NCI-H146 treated with DMSO at 0.1 percent for 48 hours (cell line): ENCODE data around the gene PNPLA3.

Source experiments
- DNase-seq: peaks from one replicate; lab custom pipeline; 2025; ENCODE audit not compliant: unreplicated experiment; lab: John Stamatoyannopoulos, UW

PNPLA3 gene

GRCh38 chr22:43921370-43921769, 2.2 kb upstream of the PNPLA3 start:
- no peak for DNase-seq

- DNase-seq, result no peak
Observed at GRCh38 chr22:43922123-43922522, 1.5 kb upstream of the PNPLA3 start.

DNA sequence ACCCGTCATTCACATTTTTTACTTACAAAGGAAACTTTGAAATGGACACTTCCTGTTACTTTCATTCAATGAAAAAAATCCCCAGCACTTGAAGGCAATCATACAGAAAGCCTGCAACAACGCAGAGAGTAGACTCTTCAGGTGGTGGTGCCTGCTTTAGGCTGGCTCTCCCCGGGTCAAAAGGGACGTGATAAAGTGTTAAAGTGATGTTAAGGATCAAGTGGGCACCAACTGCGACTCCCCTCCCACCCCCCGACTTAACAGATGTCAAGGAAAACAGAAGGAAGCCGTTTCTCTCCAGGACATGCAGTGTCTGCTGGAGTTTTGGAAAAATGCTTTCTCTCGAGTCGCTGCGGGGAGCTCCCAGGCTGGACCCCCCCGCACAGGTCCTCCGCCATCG, 414 bp upstream of the PNPLA3 start:
- peak; percentile 3 for DNase-seq

DNA sequence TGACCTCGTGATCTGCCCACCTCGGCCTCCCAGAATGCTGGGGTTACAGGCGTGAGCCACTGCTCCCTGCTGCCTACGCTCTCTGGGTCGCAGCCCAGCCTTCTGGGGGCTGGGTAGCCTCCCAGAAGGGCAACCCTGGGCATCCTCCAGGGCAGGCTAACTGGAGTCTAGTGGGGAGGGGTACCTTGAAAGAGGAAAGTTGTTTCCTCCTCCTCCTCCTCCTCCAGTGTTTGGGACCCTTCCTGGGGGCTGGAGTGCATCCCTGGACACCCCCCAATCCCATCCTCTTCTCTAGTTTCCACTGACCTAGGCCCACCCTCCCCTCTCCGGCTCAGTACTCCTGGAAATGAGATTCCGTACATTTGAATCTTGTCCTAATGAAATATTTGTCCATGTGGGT, 1.3 kb downstream of the PNPLA3 start:
- no peak for DNase-seq

GRCh38 chr22:43925433-43926348, 2.1 kb downstream of the PNPLA3 start:
- DNase-seq, result peak; percentile 69

- no peak for DNase-seq
Observed at GRCh38 chr22:43926349-43926710, 2.7 kb downstream of the PNPLA3 start.

DNA sequence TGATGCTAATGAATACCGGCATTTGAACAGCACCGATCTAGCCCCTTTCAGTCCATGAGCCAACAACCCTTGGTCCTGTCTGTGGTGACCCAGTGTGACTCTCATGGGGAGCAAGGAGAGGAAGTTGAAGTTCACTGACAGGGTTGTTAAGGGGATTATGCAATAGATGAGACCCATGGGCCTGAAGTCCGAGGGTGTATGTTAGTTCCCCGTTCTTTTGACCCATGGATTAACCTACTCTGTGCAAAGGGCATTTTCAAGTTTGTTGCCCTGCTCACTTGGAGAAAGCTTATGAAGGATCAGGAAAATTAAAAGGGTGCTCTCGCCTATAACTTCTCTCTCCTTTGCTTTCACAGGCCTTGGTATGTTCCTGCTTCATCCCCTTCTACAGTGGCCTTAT, 4.9 kb downstream of the PNPLA3 start:
- no peak for DNase-seq

GRCh38 chr22:43928908-43929307, 5.3 kb downstream of the PNPLA3 start:
- no peak for DNase-seq

- DNase-seq, result no peak
Observed at GRCh38 chr22:43931771-43932170, 8.2 kb downstream of the PNPLA3 start.

GRCh38 chr22:43941449-43941848, 17.8 kb downstream of the PNPLA3 start:
- DNase-seq, result no peak

DNA sequence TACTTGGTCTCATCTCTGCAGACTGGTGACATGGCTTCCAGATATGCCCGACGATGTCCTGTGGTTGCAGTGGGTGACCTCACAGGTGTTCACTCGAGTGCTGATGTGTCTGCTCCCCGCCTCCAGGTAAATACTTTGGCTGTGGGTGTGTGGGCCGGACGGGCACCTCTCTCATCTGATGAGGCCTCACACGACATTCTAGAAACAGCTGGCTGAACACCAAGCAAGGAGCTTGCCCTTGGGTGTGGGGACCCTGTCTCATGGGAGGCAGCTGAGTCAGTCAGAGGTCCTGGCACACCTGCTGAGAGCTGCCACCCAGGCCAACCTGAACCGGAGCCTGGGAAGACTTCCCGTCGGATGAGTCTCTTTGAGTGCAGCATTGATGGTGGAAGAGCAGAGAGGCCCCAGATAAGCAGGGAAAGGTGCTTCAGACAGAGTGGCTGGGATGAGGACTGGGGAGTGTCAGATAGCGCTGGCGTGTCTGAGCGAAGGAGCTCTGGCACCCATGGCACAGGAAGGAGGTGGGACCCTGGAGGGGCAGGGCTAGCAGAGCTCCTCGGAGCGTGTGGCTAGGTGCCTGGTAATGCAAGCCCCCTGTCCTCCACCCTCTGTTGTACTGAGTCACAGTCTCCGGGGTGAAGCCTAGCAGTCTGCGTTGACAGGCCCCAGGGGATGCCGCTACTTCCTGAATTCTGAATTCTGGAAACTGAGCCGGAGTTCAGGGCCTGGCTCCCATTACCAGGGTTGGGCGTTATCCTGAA, 21.2 kb downstream of the PNPLA3 start:
- DNase-seq, result no peak

GRCh38 chr22:43945632-43946383, 22.2 kb downstream of the PNPLA3 start:
- DNase-seq, result no peak

- no peak for DNase-seq
Observed at GRCh38 chr22:43946384-43946667, 22.7 kb downstream of the PNPLA3 start.

DNA sequence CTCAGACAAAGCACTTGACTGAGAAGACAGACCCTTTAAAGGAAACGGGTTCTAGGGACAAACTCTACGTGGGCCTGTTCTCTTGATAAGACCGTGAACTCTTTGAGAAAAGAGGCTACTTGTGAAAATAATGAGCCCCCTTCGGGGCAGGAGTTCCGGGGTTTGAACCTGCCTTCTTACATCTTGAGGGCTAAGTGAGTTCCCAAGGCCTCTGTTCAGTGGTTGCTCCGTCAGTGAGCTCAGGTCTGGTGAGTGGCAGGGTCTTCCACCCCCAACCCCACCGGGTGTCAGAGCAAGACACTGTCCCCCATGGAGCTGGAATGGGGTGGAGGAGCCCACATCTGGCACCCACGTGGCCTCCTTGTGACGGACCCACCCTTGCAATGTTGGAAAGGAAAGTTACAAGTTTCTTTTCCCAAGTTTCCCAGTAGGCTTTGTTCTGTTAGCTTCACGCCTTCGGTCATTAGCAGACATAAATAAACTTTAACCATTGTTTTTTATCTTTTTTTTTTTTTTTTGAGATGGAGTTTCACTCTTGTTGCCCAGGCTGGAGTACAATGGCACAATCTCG, 25.3 kb downstream of the PNPLA3 start:
- no peak for DNase-seq

DNA sequence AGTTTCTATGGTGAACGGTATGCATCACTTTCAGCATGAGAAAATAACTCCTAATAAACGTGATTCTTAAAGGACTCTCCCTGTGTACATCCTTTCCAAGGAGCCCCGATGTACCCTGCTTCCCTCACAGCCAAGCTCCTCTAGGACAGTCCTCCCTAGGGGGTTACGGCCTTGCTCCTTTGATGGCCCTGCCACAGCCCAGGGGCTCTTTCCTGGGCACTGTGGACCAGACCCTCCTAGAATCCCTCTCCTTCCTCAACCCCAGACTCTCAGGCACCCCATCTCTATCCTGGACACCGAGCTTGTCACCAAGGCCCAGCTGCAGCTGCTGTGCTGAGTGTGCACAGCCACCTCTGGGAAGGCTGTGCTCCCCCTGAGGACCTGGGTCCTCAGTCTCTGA, 27.8 kb downstream of the PNPLA3 start:
- DNase-seq, result no peak

DNA sequence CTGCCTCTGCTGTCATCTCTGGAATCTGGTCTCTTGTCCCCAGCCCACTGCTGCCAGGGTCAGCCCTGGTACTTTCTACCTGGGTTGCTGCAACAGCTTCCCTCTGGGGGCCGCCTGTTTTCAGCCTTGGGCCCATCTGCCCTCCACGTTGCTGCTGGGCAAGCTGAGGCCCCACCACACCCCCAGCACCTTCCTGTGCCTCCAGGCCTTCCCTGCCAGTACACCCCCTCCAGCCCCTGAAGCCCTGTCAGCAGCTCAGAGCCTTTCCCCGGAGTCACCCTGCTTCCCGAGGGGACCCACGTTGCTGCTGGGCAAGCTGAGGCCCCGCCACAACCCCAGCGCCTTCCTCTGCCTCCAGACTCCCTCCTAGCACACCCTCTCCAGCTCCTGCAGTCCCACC, 28.4 kb downstream of the PNPLA3 start:
- DNase-seq, result no peak

DNA sequence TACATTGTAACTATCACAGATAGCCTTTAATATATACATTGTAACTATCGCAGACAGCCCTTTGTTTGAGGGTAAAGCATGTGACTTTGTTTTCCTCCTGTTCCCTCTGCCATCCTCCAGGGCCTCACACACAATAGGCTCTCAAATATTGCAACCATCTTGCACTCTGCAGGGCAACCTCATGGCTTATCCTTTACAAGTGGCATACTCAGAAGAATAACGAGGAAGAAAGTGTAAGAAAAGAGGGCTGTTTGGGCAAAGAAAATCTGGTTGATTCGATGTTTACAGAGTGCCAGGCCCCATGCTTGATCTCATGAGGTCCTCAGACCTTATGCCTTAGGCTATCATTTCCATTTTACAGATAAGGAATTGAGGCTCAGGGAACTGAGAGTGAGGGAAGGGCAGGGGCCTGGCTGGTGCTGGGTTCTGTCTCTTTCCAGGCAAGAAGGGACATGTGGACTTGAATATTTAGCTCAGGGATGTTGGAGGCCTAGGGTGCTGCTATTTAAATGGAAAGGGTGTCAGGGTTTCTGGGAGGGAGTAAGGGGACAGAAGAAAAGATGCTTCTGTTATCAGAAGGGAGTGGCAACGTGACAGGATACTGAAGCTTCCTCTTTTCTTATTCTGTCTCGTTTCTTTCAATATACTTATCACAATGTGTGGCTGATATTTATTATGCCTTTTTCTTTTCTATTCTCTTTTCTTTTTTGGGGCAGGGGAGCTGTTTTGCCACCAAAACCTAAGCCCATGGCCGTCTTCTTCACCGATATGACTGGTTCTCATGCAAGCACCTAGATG, 30.6 kb downstream of the PNPLA3 start:
- DNase-seq, result no peak

DNA sequence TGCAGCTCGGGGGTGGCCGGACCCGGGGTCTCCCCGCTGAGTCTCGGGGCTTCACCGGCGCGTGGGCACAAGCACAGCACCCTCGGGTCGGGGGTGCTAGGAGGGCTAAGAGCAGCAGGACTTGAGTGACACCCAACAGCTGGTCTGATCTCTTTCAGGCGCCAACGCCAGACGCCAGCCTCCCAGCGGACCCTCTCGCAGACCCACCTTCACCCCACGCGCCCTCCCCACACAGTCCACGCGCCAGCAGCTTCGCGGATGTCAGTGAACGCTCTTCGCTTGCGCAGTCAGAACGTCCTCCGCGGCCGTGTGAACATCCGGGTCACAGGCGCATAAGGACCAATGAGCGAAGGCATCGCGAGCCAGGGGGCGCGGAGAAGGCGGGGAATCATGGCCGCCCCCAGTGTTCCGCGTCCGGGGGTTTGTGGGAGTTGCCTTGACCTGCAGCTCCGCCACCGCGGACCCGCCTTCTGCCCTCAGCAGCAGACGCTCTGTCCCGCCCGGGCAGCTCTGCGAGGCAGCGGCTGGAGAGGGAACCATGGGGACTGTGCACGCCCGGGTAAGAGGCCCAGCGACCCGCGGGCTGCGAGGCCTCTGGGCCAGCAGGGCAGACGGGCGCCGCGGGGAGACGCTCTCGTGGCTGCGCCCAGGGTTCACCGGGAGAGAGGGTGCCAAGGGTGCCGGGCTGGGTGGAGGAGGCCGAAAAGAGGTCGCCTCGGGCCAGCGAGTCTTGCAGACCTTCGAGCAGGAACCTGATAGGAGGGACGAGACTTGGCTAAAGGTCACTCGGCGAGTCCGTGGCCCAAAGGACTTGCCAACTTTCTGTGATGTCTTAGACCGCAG, 31.7 kb downstream of the PNPLA3 start, which contains the start of gene SAMM50:
Gene SAMM50 (plus strand): TSS at position 403 of the 843 bp plus-strand sequence. CDS start 136 bp downstream, at position 539.
- peak; percentile 80 for DNase-seq

- DNase-seq, result no peak
Observed at GRCh38 chr22:43955883-43956782, 32.5 kb downstream of the PNPLA3 start.
